ENCODE measurements around the gene HPSE2.

GRCh38 chr10:98485959-98486358 is 749.7 kb downstream of the HPSE2 start:
- TF ChIP-seq PPARA (CRISPR knock-in tag; IDR thresholded peaks at IDR 0.05; ENCODE audit: borderline replicate concordance): no peak
- TF ChIP-seq ARNTL (CRISPR knock-in tag; IDR thresholded peaks at IDR 0.05; ENCODE audit: borderline replicate concordance, low read depth): no peak
- TF ChIP-seq, protein P1, sequence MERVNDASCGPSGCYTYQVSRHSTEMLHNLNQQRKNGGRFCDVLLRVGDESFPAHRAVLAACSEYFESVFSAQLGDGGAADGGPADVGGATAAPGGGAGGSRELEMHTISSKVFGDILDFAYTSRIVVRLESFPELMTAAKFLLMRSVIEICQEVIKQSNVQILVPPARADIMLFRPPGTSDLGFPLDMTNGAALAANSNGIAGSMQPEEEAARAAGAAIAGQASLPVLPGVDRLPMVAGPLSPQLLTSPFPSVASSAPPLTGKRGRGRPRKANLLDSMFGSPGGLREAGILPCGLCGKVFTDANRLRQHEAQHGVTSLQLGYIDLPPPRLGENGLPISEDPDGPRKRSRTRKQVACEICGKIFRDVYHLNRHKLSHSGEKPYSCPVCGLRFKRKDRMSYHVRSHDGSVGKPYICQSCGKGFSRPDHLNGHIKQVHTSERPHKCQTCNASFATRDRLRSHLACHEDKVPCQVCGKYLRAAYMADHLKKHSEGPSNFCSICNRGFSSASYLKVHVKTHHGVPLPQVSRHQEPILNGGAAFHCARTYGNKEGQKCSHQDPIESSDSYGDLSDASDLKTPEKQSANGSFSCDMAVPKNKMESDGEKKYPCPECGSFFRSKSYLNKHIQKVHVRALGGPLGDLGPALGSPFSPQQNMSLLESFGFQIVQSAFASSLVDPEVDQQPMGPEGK (CRISPR knock-in tag; IDR thresholded peaks at IDR 0.05; ENCODE audit: borderline replicate concordance): no peak
- TF ChIP-seq ZFP3 (CRISPR knock-in tag; IDR thresholded peaks at IDR 0.05): no peak
- TF ChIP-seq CREB5 (CRISPR knock-in tag; IDR thresholded peaks at IDR 0.05; ENCODE audit: low read depth): no peak
- no peak for TF ChIP-seq GLIS3 (CRISPR knock-in tag; IDR thresholded peaks at IDR 0.05)
